WTC11 (cell line): ENCODE measurements around the gene STX8. TPM values are rescaled to one million over a fixed set of nuclear protein-coding genes. Genes with fewer than 3 reads are reported as not detected.

Source experiments
- ATAC-seq: fragments of 200-7000 bp; cut with Tn5 transposase; 2 replicates; pipeline ENCODE4 v1.10.0; 2021; ENCODE audit warnings: mild to moderate bottlenecking, moderate library complexity
- CTCF ChIA-PET: fragments of 300-600 bp; sonication (Branson Sonifier 250); formaldehyde crosslinking; loops from one replicate; lab custom pipeline; 2021; ENCODE audit warnings: antibody characterized with exemption; lab: Charles Lee
- POLR2A ChIA-PET: fragments of 350-600 bp; sonication (Branson Sonifier 250); formaldehyde crosslinking; loops from one replicate; lab custom pipeline; 2021; ENCODE audit warnings: antibody characterized with exemption; lab: Charles Lee
- DNase-seq: peaks from one replicate; pipeline ENCODE4 v3.0.0; 2021; ENCODE audit warnings: low spot score
- H3K27ac Mint-ChIP-seq: 2 replicates; pipeline ENCODE4 v1.8.0; 2021; ENCODE audit warnings: mixed read lengths
- H3K27me3 Mint-ChIP-seq: 2 replicates; pipeline ENCODE4 v1.8.0; 2021; ENCODE audit warnings: low read depth, mild to moderate bottlenecking, moderate library complexity, mixed read lengths
- H3K36me3 Mint-ChIP-seq: 2 replicates; pipeline ENCODE4 v1.8.0; 2021; ENCODE audit warnings: mixed read lengths
- H3K4me1 Mint-ChIP-seq: 2 replicates; pipeline ENCODE4 v1.8.0; 2022; ENCODE audit warnings: mixed read lengths
- H3K4me3 Mint-ChIP-seq: 2 replicates; pipeline ENCODE4 v1.8.0; 2021; ENCODE audit warnings: mild to moderate bottlenecking, moderate library complexity, mixed read lengths
- H3K9me3 Mint-ChIP-seq: 2 replicates; pipeline ENCODE4 v1.8.0; 2021; ENCODE audit warnings: mixed read lengths
- CTCF ChIP-seq: fragments of 200-600 bp; IDR thresholded peaks from 2 replicates; pipeline ENCODE4 v1.8.0; 2022; ENCODE audit warnings: antibody characterized with exemption
- ELF4 ChIP-seq: sonication (generic); formaldehyde crosslinking; IDR thresholded peaks from 2 replicates; pipeline ENCODE4 v1.8.1; 2022; ENCODE audit warnings: low read depth, mild to moderate bottlenecking, moderate library complexity, missing genetic modification reagents
- ESRRA ChIP-seq: sonication (generic); formaldehyde crosslinking; IDR thresholded peaks from 2 replicates; pipeline ENCODE4 v1.8.1; 2022; ENCODE audit warnings: mild to moderate bottlenecking, missing genetic modification reagents, borderline replicate concordance
- ETV6 ChIP-seq: sonication (generic); formaldehyde crosslinking; IDR thresholded peaks from 2 replicates; pipeline ENCODE4 v1.8.1; 2022; ENCODE audit warnings: mild to moderate bottlenecking, missing genetic modification reagents
- NR3C1 ChIP-seq: sonication (generic); formaldehyde crosslinking; conservative IDR thresholded peaks from 2 replicates; pipeline ENCODE4 v1.8.1; 2023; ENCODE audit warnings: low read depth, mild to moderate bottlenecking, missing genetic modification reagents
- SMAD3 ChIP-seq: sonication (generic); formaldehyde crosslinking; IDR thresholded peaks from 2 replicates; pipeline ENCODE4 v1.8.0; 2022; ENCODE audit warnings: missing genetic modification reagents, mild to moderate bottlenecking, borderline replicate concordance
- TCF7 ChIP-seq: sonication (generic); formaldehyde crosslinking; IDR thresholded peaks from 2 replicates; pipeline ENCODE4 v1.8.0; 2022; ENCODE audit warnings: mild to moderate bottlenecking, low read depth, missing genetic modification reagents, moderate library complexity
- TEAD4 ChIP-seq: sonication (generic); formaldehyde crosslinking; IDR thresholded peaks from 2 replicates; pipeline ENCODE4 v1.8.0; 2022; ENCODE audit warnings: mild to moderate bottlenecking, missing genetic modification reagents
- ZNF121 ChIP-seq: sonication (generic); formaldehyde crosslinking; IDR thresholded peaks from 2 replicates; pipeline ENCODE4 v1.8.0; 2023; ENCODE audit warnings: missing genetic modification reagents
- ZNF317 ChIP-seq: sonication (generic); formaldehyde crosslinking; IDR thresholded peaks from 2 replicates; pipeline ENCODE4 v1.8.1; 2023; ENCODE audit warnings: low read depth, mild to moderate bottlenecking, moderate library complexity, missing genetic modification reagents, borderline replicate concordance
- ZNF396 ChIP-seq: fragments of 250-450 bp; sonication (Bioruptor Pico); IDR thresholded peaks from 2 replicates; pipeline ENCODE4 v1.8.0; 2021; ENCODE audit warnings: mild to moderate bottlenecking, moderate library complexity, borderline replicate concordance
- ZNF425 ChIP-seq: fragments of 250-450 bp; sonication (Bioruptor Pico); conservative IDR thresholded peaks from 2 replicates; pipeline ENCODE4 v1.9.0; 2021; ENCODE audit warnings: mild to moderate bottlenecking
- ZSCAN18 ChIP-seq: fragments of 250-450 bp; sonication (Bioruptor Pico); IDR thresholded peaks from 2 replicates; pipeline ENCODE4 v2.1.2; 2022; ENCODE audit warnings: mild to moderate bottlenecking, moderate library complexity
- total RNA-seq: library from RNA; stranded (reverse); gene quantifications from 3 replicates; pipeline ENCODE4 v1.2.3, GENCODE V29; 2021
- TF ChIP-seq, protein P1 (sequence below): sonication (generic); formaldehyde crosslinking; IDR thresholded peaks from 2 replicates; pipeline ENCODE4 v1.8.0; 2023; ENCODE audit warnings: missing genetic modification reagents, mild to moderate bottlenecking, borderline replicate concordance
- TF ChIP-seq, protein P2 (sequence below): fragments of 250-450 bp; sonication (Bioruptor Pico); IDR thresholded peaks from 2 replicates; pipeline ENCODE4 v1.8.0; 2021; ENCODE audit warnings: mild to moderate bottlenecking
- TF ChIP-seq, protein P3 (sequence below): sonication (generic); formaldehyde crosslinking; IDR thresholded peaks from 2 replicates; pipeline ENCODE4 v1.8.1; 2023; ENCODE audit warnings: mild to moderate bottlenecking, missing genetic modification reagents
- TF ChIP-seq, protein P4 (sequence below): sonication (generic); formaldehyde crosslinking; IDR thresholded peaks from 2 replicates; pipeline ENCODE4 v1.8.0; 2022; ENCODE audit warnings: mild to moderate bottlenecking, missing genetic modification reagents

The STX8 gene
- total RNA-seq, 1 experiment from 2014 or later = 39.9 TPM

- TF ChIP-seq, protein P1, sequence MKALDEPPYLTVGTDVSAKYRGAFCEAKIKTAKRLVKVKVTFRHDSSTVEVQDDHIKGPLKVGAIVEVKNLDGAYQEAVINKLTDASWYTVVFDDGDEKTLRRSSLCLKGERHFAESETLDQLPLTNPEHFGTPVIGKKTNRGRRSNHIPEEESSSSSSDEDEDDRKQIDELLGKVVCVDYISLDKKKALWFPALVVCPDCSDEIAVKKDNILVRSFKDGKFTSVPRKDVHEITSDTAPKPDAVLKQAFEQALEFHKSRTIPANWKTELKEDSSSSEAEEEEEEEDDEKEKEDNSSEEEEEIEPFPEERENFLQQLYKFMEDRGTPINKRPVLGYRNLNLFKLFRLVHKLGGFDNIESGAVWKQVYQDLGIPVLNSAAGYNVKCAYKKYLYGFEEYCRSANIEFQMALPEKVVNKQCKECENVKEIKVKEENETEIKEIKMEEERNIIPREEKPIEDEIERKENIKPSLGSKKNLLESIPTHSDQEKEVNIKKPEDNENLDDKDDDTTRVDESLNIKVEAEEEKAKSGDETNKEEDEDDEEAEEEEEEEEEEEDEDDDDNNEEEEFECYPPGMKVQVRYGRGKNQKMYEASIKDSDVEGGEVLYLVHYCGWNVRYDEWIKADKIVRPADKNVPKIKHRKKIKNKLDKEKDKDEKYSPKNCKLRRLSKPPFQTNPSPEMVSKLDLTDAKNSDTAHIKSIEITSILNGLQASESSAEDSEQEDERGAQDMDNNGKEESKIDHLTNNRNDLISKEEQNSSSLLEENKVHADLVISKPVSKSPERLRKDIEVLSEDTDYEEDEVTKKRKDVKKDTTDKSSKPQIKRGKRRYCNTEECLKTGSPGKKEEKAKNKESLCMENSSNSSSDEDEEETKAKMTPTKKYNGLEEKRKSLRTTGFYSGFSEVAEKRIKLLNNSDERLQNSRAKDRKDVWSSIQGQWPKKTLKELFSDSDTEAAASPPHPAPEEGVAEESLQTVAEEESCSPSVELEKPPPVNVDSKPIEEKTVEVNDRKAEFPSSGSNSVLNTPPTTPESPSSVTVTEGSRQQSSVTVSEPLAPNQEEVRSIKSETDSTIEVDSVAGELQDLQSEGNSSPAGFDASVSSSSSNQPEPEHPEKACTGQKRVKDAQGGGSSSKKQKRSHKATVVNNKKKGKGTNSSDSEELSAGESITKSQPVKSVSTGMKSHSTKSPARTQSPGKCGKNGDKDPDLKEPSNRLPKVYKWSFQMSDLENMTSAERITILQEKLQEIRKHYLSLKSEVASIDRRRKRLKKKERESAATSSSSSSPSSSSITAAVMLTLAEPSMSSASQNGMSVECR (CRISPR knock-in tag) = no peak
- TF ChIP-seq ZNF317 (CRISPR knock-in tag) = no peak
Measured at GRCh38 chr17:9217151-9218056, 358.2 kb downstream of the STX8 start (continued).

GRCh38 chr17:9215465-9215864 is 360.2 kb downstream of the STX8 start:
- Mint-ChIP-seq H3K27me3 (no peaks in the 10 kb centered on the region; the same call in 1 of the 2 replicates), H3K4me1 (peaks cover 13% of the 10 kb centered on the region), H3K4me3 (no peak overlapping the region), H3K36me3 (peaks cover 19% of the 10 kb centered on the region), H3K27ac (no peak overlapping the region), H3K9me3 (peaks cover 19% of the 10 kb centered on the region)
- ChIA-PET POLR2A (no interaction called here), CTCF (interaction anchor here (0.6 to 1.5 kb wide), 3 partner anchors 9 to 222 kb away, joined by 3 read pairs; no protein-coding TSS in a partner anchor)
- DNase-seq (no peak), ATAC-seq (no peak)
- TF ChIP-seq TEAD4 (CRISPR knock-in tag) = no peak
- TF ChIP-seq TCF7 (CRISPR knock-in tag) = no peak
- TF ChIP-seq NR3C1 (CRISPR knock-in tag) = no peak
- no peak for TF ChIP-seq ZNF425 (CRISPR knock-in tag)
- TF ChIP-seq ETV6 = no peak
- TF ChIP-seq, protein P2, sequence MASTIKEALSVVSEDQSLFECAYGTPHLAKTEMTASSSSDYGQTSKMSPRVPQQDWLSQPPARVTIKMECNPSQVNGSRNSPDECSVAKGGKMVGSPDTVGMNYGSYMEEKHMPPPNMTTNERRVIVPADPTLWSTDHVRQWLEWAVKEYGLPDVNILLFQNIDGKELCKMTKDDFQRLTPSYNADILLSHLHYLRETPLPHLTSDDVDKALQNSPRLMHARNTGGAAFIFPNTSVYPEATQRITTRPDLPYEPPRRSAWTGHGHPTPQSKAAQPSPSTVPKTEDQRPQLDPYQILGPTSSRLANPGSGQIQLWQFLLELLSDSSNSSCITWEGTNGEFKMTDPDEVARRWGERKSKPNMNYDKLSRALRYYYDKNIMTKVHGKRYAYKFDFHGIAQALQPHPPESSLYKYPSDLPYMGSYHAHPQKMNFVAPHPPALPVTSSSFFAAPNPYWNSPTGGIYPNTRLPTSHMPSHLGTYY (CRISPR knock-in tag) = no peak
- no peak for TF ChIP-seq ESRRA (CRISPR knock-in tag)
- no peak for TF ChIP-seq CTCF
- no peak for TF ChIP-seq ELF4 (CRISPR knock-in tag)
- TF ChIP-seq ZNF121 (CRISPR knock-in tag) = no peak
- TF ChIP-seq SMAD3 (CRISPR knock-in tag) = no peak
- TF ChIP-seq ZNF396 (CRISPR knock-in tag) = no peak
- TF ChIP-seq, protein P3, sequence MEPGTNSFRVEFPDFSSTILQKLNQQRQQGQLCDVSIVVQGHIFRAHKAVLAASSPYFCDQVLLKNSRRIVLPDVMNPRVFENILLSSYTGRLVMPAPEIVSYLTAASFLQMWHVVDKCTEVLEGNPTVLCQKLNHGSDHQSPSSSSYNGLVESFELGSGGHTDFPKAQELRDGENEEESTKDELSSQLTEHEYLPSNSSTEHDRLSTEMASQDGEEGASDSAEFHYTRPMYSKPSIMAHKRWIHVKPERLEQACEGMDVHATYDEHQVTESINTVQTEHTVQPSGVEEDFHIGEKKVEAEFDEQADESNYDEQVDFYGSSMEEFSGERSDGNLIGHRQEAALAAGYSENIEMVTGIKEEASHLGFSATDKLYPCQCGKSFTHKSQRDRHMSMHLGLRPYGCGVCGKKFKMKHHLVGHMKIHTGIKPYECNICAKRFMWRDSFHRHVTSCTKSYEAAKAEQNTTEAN (CRISPR knock-in tag) = no peak
- TF ChIP-seq, protein P4, sequence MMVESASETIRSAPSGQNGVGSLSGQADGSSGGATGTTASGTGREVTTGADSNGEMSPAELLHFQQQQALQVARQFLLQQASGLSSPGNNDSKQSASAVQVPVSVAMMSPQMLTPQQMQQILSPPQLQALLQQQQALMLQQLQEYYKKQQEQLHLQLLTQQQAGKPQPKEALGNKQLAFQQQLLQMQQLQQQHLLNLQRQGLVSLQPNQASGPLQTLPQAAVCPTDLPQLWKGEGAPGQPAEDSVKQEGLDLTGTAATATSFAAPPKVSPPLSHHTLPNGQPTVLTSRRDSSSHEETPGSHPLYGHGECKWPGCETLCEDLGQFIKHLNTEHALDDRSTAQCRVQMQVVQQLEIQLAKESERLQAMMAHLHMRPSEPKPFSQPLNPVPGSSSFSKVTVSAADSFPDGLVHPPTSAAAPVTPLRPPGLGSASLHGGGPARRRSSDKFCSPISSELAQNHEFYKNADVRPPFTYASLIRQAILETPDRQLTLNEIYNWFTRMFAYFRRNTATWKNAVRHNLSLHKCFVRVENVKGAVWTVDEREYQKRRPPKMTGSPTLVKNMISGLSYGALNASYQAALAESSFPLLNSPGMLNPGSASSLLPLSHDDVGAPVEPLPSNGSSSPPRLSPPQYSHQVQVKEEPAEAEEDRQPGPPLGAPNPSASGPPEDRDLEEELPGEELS = no peak
- no peak for TF ChIP-seq ZSCAN18 (CRISPR knock-in tag)
